ENCODE data around the gene DIP2A. TPM values are rescaled to one million over a fixed set of nuclear protein-coding genes. Genes with fewer than 3 reads are reported as not detected.
A peak's percentile ranks its signal among the peaks of the same experiment; 100 is the strongest.

DIP2A gene
- total and polyA plus RNA-seq, 2 donors, result 11.9 to 53.1 TPM

DNA sequence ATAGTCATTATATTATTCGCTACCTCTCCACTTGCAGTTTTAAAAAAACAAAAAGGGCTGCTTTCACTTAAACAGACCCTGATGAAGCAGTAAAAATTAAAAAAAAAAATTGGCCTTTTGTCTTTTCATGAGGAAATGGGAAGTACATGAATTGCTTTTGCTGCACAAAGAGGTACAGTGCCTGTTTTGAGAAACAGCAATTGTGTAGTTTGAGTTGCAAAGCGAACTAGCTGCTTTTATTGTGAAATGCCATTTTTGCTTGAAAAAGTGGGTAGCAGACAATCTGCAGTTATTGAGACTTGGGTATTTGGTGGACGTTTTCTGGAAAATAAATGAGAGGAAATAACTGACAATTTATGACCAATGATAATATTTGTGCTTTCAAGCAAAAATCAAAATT lies 7.0 kb downstream of the DIP2A start:
- no peaks in the 10 kb centered on the region for H3K27me3 ChIP-seq (ENCODE audit: control insufficient read depth in 2 of 2, insufficient read depth in 1 of 2, low read length in 1 of 2)
- no peak overlapping the region for H3K27ac ChIP-seq (ENCODE audit: low read depth in 1 of 2, low read length in 1 of 2)
- WGBS, result 93% methylated on average over 3 of the region's 3 CpGs
- H3K9me3 ChIP-seq (ENCODE audit: control insufficient read depth in 2 of 2, insufficient read depth in 1 of 2, low read length in 1 of 2), result no peaks in the 10 kb centered on the region
- H3K4me3 ChIP-seq (ENCODE audit: low read length in 2 of 2), result no peak overlapping the region
- no peak for DNase-seq (ENCODE audit: low read depth in 6 of 9, low spot score in 9 of 9)
- no peaks in the 10 kb centered on the region for H3K4me1 ChIP-seq (ENCODE audit: control insufficient read depth in 2 of 2, insufficient read depth in 2 of 2, low read length in 2 of 2)
- H3K36me3 ChIP-seq (ENCODE audit: control insufficient read depth in 2 of 2, insufficient read depth in 2 of 2, low read length in 1 of 2), result peaks cover 0 to 14% of the 10 kb centered on the region in 2 donors

DNA sequence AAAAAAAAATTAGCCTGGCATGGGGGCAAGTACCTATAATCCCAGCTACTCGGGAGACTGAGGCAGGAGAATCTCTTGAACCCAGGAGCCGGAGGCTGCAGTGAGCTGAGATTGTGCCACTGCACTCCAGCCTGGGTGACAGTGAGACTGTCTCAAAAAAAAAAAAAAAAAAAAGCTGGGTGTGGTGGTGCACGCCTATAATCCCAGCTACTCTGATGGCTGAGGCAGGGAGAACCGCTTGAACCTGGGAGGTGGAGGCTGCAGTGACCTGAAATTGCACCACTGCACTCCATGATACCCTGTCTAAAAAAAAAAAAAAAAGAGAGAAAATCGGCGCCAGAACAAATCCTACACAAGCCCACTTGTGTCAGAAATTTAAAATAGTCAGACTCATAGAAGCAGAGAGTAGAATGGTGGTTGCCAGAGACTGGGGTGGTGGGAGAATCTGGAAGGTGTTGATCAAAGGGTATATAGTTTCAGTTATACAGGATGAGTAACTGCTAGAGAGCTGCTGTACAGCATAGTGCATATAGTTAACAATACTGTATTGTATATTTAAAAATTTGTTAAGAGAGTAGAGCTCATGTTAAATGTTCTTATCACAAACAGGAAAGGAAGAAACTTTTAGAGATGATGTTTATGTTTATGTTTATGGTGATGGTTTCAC lies 9.6 kb downstream of the DIP2A start:
- no peak for DNase-seq (ENCODE audit: low read depth in 6 of 9, low spot score in 9 of 9)
- Histone ChIP-seq H3K9me3 (ENCODE audit: control insufficient read depth in 2 of 2, insufficient read depth in 1 of 2, low read length in 1 of 2) (no peaks in the 10 kb centered on the region), H3K4me3 (ENCODE audit: low read length in 2 of 2) (no peak overlapping the region), H3K27me3 (ENCODE audit: control insufficient read depth in 2 of 2, insufficient read depth in 1 of 2, low read length in 1 of 2) (no peaks in the 10 kb centered on the region), H3K36me3 (ENCODE audit: control insufficient read depth in 2 of 2, insufficient read depth in 2 of 2, low read length in 1 of 2) (peaks cover 0 to 5% of the 10 kb centered on the region in 2 donors), H3K4me1 (ENCODE audit: control insufficient read depth in 2 of 2, insufficient read depth in 2 of 2, low read length in 2 of 2) (peaks cover 0 to 11% of the 10 kb centered on the region in 2 donors), H3K27ac (ENCODE audit: low read depth in 1 of 2, low read length in 1 of 2) (no peak overlapping the region)
- WGBS, result 90% methylated on average over 6 of the region's 6 CpGs

DNA sequence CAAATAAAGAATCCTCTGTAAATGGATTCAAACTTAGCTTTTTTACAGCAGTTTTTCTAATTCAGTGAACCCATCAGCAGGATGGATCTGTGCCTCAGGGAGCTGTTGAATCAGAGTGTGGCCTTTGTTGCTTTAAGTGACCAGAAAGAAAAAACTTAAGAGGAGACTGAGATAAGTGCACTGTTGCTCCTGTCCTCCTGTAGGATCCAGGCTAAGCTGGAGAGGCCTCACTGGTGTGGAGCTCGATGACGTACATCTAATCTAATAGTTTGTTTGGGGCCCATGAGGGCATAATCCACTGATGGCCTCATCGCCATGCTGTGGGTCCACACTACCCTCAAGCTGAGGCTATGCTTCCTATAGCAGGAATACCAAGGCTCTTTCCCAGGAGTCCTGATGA lies 10.6 kb downstream of the DIP2A start:
- Histone ChIP-seq H3K4me1 (ENCODE audit: control insufficient read depth in 2 of 2, insufficient read depth in 2 of 2, low read length in 2 of 2) (peaks cover 0 to 11% of the 10 kb centered on the region in 2 donors), H3K4me3 (ENCODE audit: low read length in 2 of 2) (no peak overlapping the region), H3K27ac (ENCODE audit: low read depth in 1 of 2, low read length in 1 of 2) (no peak overlapping the region), H3K27me3 (ENCODE audit: control insufficient read depth in 2 of 2, insufficient read depth in 1 of 2, low read length in 1 of 2) (no peaks in the 10 kb centered on the region), H3K9me3 (ENCODE audit: control insufficient read depth in 2 of 2, insufficient read depth in 1 of 2, low read length in 1 of 2) (no peaks in the 10 kb centered on the region), H3K36me3 (ENCODE audit: control insufficient read depth in 2 of 2, insufficient read depth in 2 of 2, low read length in 1 of 2) (peaks cover 0 to 5% of the 10 kb centered on the region in 2 donors)
- 100% methylated on average over 3 of the region's 3 CpGs for WGBS
- DNase-seq (ENCODE audit: low read depth in 6 of 9, low spot score in 9 of 9), result no peak

DNA sequence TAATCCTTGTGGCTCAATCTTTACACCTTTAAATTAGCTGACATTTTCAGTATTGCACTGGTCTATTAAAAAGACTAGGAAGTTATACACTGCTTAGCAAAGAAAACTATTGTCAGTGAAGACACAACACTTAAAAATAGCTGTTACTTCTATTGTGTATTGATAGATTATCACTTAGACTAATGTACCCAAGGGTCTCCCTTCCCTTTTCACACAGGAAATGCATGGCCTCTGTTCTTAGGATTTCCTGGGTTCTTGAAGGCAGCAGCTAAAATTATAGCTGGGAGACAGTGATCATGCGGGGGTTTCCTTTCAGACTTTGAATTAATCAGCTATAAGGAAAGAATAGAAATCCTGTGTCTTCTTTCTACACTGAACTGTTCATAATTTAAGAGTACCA lies 12.8 kb downstream of the DIP2A start:
- 74% methylated on average over 1 of the region's 1 CpG for WGBS
- no peaks in the 10 kb centered on the region for H3K27me3 ChIP-seq (ENCODE audit: control insufficient read depth in 2 of 2, insufficient read depth in 1 of 2, low read length in 1 of 2)
- no peak overlapping the region for H3K27ac ChIP-seq (ENCODE audit: low read depth in 1 of 2, low read length in 1 of 2)
- H3K36me3 ChIP-seq (ENCODE audit: control insufficient read depth in 2 of 2, insufficient read depth in 2 of 2, low read length in 1 of 2), result peaks cover 0 to 5% of the 10 kb centered on the region in 2 donors
- H3K9me3 ChIP-seq (ENCODE audit: control insufficient read depth in 2 of 2, insufficient read depth in 1 of 2, low read length in 1 of 2), result no peaks in the 10 kb centered on the region
- no peak for DNase-seq (ENCODE audit: low read depth in 6 of 9, low spot score in 9 of 9)
- peaks cover 0 to 11% of the 10 kb centered on the region in 2 donors for H3K4me1 ChIP-seq (ENCODE audit: control insufficient read depth in 2 of 2, insufficient read depth in 2 of 2, low read length in 2 of 2)
- no peak overlapping the region for H3K4me3 ChIP-seq (ENCODE audit: low read length in 2 of 2)

DNA sequence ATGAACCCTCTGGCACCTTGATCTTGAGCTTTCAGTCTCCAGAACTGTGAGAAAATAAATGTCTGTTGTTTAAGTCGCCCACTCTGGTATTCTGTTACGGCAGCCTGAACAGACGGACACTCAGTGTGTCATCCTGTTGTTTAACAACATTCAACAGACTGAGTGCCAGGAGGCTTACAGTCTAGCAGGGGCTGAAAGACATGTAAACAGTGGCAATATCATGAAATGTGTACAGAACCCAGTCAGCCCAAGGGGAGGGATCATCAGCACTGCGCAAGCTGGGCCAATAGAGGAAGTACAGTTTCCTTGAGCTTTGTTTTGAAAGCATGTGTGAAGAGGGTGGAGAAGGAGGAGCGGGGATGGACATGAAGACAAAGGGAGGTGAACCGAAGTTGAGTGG lies 13.6 kb downstream of the DIP2A start:
- Histone ChIP-seq H3K27me3 (ENCODE audit: control insufficient read depth in 2 of 2, insufficient read depth in 1 of 2, low read length in 1 of 2) (no peaks in the 10 kb centered on the region), H3K36me3 (ENCODE audit: control insufficient read depth in 2 of 2, insufficient read depth in 2 of 2, low read length in 1 of 2) (peaks cover 0 to 5% of the 10 kb centered on the region in 2 donors), H3K9me3 (ENCODE audit: control insufficient read depth in 2 of 2, insufficient read depth in 1 of 2, low read length in 1 of 2) (no peaks in the 10 kb centered on the region), H3K4me1 (ENCODE audit: control insufficient read depth in 2 of 2, insufficient read depth in 2 of 2, low read length in 2 of 2) (peaks cover 0 to 11% of the 10 kb centered on the region in 2 donors), H3K4me3 (ENCODE audit: low read length in 2 of 2) (no peak overlapping the region), H3K27ac (ENCODE audit: low read depth in 1 of 2, low read length in 1 of 2) (no peak overlapping the region)
- 79% methylated on average over 6 of the region's 6 CpGs for WGBS
- peak in 1 of 9 donors; percentile 15 for DNase-seq (ENCODE audit: low read depth in 6 of 9, low spot score in 9 of 9)

DNA sequence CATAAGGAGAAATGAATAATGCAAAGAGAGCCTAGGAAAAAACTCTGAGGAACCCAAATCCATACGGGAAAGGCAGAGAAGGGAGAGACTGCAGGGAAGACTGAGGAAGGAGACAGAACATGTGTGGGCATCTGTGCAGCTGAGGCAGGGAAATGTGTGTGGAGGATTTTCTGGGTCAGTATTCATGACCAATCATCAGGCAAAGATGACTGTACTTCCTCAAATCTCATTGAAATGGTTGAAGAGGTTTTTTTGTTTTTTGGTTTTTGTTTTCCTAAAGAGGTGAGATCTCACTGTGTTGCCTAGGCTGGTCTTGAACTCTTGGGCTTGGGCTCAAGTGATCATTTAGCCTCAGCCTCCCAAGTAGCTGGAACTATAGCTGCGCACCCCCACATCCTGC lies 15.7 kb downstream of the DIP2A start:
- H3K4me1 ChIP-seq (ENCODE audit: control insufficient read depth in 2 of 2, insufficient read depth in 2 of 2, low read length in 2 of 2), result peaks cover 0 to 11% of the 10 kb centered on the region in 2 donors
- no peak overlapping the region for H3K4me3 ChIP-seq (ENCODE audit: low read length in 2 of 2)
- peaks cover 0 to 5% of the 10 kb centered on the region in 2 donors for H3K36me3 ChIP-seq (ENCODE audit: control insufficient read depth in 2 of 2, insufficient read depth in 2 of 2, low read length in 1 of 2)
- no peaks in the 10 kb centered on the region for H3K27me3 ChIP-seq (ENCODE audit: control insufficient read depth in 2 of 2, insufficient read depth in 1 of 2, low read length in 1 of 2)
- H3K27ac ChIP-seq (ENCODE audit: low read depth in 1 of 2, low read length in 1 of 2), result no peak overlapping the region
- WGBS, result 98% methylated on average over 2 of the region's 2 CpGs
- DNase-seq (ENCODE audit: low read depth in 6 of 9, low spot score in 9 of 9), result no peak
- H3K9me3 ChIP-seq (ENCODE audit: control insufficient read depth in 2 of 2, insufficient read depth in 1 of 2, low read length in 1 of 2), result no peaks in the 10 kb centered on the region

DNA sequence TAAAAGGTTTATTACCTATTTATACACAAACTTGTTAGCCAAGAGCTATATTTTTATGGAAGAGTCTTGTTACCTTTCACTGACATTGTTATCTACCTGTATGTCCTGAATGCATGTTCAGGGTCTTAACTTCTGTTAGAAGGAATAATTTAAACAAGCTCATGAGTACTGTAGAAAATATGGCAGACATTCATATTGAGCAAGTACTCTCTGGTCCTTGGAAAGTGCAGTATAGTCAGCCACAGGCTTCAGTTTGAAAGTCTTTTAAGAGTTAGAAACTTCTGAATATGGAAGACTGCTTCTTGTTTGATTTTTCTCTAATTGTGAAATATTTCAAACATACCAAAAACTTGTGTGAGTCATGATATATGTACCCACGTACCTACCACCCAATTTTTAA lies 16.6 kb downstream of the DIP2A start:
- H3K4me3 ChIP-seq (ENCODE audit: low read length in 2 of 2), result no peak overlapping the region
- H3K4me1 ChIP-seq (ENCODE audit: control insufficient read depth in 2 of 2, insufficient read depth in 2 of 2, low read length in 2 of 2), result peaks cover 0 to 11% of the 10 kb centered on the region in 2 donors
- no peak for DNase-seq (ENCODE audit: low read depth in 6 of 9, low spot score in 9 of 9)
- no peak overlapping the region for H3K27ac ChIP-seq (ENCODE audit: low read depth in 1 of 2, low read length in 1 of 2)
- peaks cover under 1 to 4% of the 10 kb centered on the region in 2 donors for H3K36me3 ChIP-seq (ENCODE audit: control insufficient read depth in 2 of 2, insufficient read depth in 2 of 2, low read length in 1 of 2)
- no peaks in the 10 kb centered on the region for H3K27me3 ChIP-seq (ENCODE audit: control insufficient read depth in 2 of 2, insufficient read depth in 1 of 2, low read length in 1 of 2)
- 99% methylated on average over 1 of the region's 1 CpG for WGBS
- H3K9me3 ChIP-seq (ENCODE audit: control insufficient read depth in 2 of 2, insufficient read depth in 1 of 2, low read length in 1 of 2), result no peaks in the 10 kb centered on the region

DNA sequence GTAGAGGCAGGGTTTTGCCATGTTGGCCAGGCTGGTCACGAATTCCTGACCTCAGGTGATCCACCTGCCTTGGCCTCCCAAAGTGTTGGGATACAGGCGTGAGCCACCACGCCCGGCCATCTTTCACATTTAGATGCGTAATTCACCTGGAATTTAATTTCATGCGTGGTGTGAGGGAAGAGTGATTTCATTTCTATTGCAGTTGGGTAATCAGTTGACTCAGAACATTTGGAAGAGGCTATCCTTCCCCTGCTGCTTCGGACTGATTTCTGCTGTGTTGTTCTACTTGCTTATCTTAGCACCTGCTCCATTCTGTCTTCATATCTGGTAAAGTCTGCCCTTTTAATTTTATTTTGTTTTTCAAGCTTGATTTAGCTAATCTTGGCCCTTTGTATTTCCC lies 19.1 kb downstream of the DIP2A start:
- peaks cover 5 to 9% of the 10 kb centered on the region in 2 donors for H3K36me3 ChIP-seq (ENCODE audit: control insufficient read depth in 2 of 2, insufficient read depth in 2 of 2, low read length in 1 of 2)

DNA sequence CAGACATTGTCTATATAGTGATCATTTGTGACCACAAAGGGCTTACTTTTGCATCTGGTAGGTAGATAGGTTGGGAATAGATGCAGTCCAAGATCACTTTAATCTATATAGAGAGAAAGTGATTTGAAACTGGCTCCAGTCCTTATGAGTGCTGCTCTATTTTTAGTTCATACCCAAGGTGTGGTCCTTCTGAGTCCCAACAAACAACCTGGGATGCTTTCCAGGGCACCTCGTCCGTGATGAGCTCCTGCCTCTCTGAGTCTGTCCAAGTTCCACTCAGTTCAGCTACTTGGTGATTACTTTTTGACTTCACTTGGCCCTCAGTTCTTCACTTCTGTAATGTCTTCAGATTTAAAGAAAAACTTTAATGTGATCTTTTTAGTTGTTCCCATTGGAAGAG lies 20.2 kb downstream of the DIP2A start:
- 97% methylated on average over 2 of the region's 2 CpGs for WGBS
- DNase-seq (ENCODE audit: low read depth in 6 of 9, low spot score in 9 of 9), result no peak
- H3K36me3 ChIP-seq (ENCODE audit: control insufficient read depth in 2 of 2, insufficient read depth in 2 of 2, low read length in 1 of 2), result peaks cover 5 to 9% of the 10 kb centered on the region in 2 donors
- H3K4me1 ChIP-seq (ENCODE audit: control insufficient read depth in 2 of 2, insufficient read depth in 2 of 2, low read length in 2 of 2), result no peaks in the 10 kb centered on the region
- H3K27me3 ChIP-seq (ENCODE audit: control insufficient read depth in 2 of 2, insufficient read depth in 1 of 2, low read length in 1 of 2), result no peaks in the 10 kb centered on the region
- no peak overlapping the region for H3K4me3 ChIP-seq (ENCODE audit: low read length in 2 of 2)
- no peak overlapping the region for H3K27ac ChIP-seq (ENCODE audit: low read depth in 1 of 2, low read length in 1 of 2)
- no peaks in the 10 kb centered on the region for H3K9me3 ChIP-seq (ENCODE audit: control insufficient read depth in 2 of 2, insufficient read depth in 1 of 2, low read length in 1 of 2)

More for the DNA sequence above, 19.1 kb downstream of the DIP2A start:
- Histone ChIP-seq H3K27me3 (ENCODE audit: control insufficient read depth in 2 of 2, insufficient read depth in 1 of 2, low read length in 1 of 2) (no peaks in the 10 kb centered on the region), H3K4me1 (ENCODE audit: control insufficient read depth in 2 of 2, insufficient read depth in 2 of 2, low read length in 2 of 2) (no peaks in the 10 kb centered on the region), H3K9me3 (ENCODE audit: control insufficient read depth in 2 of 2, insufficient read depth in 1 of 2, low read length in 1 of 2) (no peaks in the 10 kb centered on the region), H3K4me3 (ENCODE audit: low read length in 2 of 2) (no peak overlapping the region), H3K27ac (ENCODE audit: low read depth in 1 of 2, low read length in 1 of 2) (no peak overlapping the region)
- no peak for DNase-seq (ENCODE audit: low read depth in 6 of 9, low spot score in 9 of 9)
- 98% methylated on average over 7 of the region's 7 CpGs for WGBS
